ENCODE data around the gene SETX. TPM values are rescaled to one million over a fixed set of nuclear protein-coding genes. Genes with fewer than 3 reads are reported as not detected.

SETX gene
- total and polyA plus RNA-seq, 11 donors = 11.7 to 42.5 (median 27.5) TPM

DNA sequence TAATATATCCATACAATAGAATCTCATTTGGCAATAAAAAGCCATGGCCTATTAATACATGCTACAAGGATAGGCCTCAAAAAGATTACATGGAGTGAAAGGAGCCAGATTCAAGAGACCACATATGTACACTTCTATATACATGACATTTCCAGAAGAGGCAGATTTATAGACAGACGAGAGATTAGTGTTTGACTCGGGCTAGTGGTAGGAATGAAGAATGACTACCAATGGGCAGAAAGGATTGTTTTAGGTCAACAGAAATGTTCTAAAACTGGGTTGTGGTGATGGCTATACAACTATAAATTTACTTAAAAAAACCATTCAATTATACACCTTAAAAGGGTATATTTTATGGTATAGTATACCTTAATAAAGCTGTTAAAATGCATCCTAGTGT lies 41.9 kb downstream of the SETX start:
- Histone ChIP-seq H3K27ac (no peak overlapping the region), H3K36me3 (peaks cover 6 to 95% (median 75%) of the 10 kb centered on the region in 9 donors), H3K27me3 (no peaks in the 10 kb centered on the region), H3K9me3 (peaks cover 0 to 11% (median 0%) of the 10 kb centered on the region in 12 donors), H3K4me1 (peaks cover 0 to 3% (median 0%) of the 10 kb centered on the region in 12 donors), H3K4me3 (no peak overlapping the region)
- DNase-seq = no peak
- TF ChIP-seq CTCF (IDR thresholded peaks at IDR 0.05) = no peak
- TF ChIP-seq POLR2A (IDR thresholded peaks at IDR 0.05) = no peak
- intact Hi-C loops (cut with DNase I) = no loop called here
- 69 to 90% (median 85%) methylated on average over 2 of the region's 2 CpGs for whole genome bisulfite sequencing, 4 donors
- ATAC-seq = no peak

- Histone ChIP-seq H3K27me3 (no peaks in the 10 kb centered on the region), H3K27ac (no peak overlapping the region), H3K9me3 (peaks cover 0 to 12% (median 0%) of the 10 kb centered on the region in 12 donors), H3K4me1 (peaks cover 0 to 3% (median 0%) of the 10 kb centered on the region in 12 donors), H3K36me3 (peaks cover 6 to 95% (median 77%) of the 10 kb centered on the region in 9 donors), H3K4me3 (no peak overlapping the region)
- no peak for ATAC-seq
- TF ChIP-seq POLR2A (IDR thresholded peaks at IDR 0.05) (no peak), CTCF (IDR thresholded peaks at IDR 0.05) (no peak)
- no peak for DNase-seq
- intact Hi-C loops (cut with DNase I) = no loop called here
Measured at GRCh38 chr9:132312426-132312825, 42.4 kb downstream of the SETX start.

DNA sequence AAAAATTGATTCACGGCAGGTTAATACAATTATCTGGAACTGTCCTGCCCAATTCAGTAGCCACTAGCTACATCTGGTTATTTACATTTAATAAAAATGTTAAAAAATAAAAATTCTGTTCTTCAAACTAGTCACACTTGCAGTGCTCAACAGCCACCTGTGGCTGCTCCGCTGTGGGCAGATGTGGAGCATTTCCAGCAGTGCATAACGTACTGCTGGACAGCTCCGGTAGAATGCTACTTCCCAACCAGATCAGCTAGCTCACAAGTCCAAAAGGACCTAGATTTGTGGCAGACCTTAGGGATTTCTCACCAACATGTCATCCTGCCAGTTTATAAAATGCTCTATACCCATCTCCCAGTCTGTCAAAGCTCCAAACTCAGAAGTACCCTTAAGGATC lies 42.8 kb downstream of the SETX start:
- Histone ChIP-seq H3K4me1 (peaks cover 0 to 3% (median 0%) of the 10 kb centered on the region in 12 donors), H3K4me3 (no peak overlapping the region), H3K9me3 (peaks cover 0 to 12% (median 0%) of the 10 kb centered on the region in 12 donors), H3K27ac (no peak overlapping the region), H3K27me3 (no peaks in the 10 kb centered on the region), H3K36me3 (peaks cover 6 to 95% (median 77%) of the 10 kb centered on the region in 9 donors)
- TF ChIP-seq CTCF (IDR thresholded peaks at IDR 0.05) (no peak), POLR2A (IDR thresholded peaks at IDR 0.05) (no peak)
- 78 to 92% (median 84%) methylated on average over 4 of the region's 4 CpGs for WGBS, 4 donors
- no peak for DNase-seq
- intact Hi-C loops (cut with DNase I) = no loop called here
- no peak for ATAC-seq

- 91 to 98% (median 94%) methylated on average over 5 of the region's 5 CpGs for WGBS, 4 donors
- Histone ChIP-seq H3K9me3 (peaks cover 0 to 12% (median 0%) of the 10 kb centered on the region in 12 donors), H3K27me3 (no peaks in the 10 kb centered on the region), H3K4me1 (peaks cover 0 to 3% (median 0%) of the 10 kb centered on the region in 12 donors), H3K36me3 (peaks cover 6 to 99% (median 88%) of the 10 kb centered on the region in 9 donors), H3K27ac (no peak overlapping the region), H3K4me3 (no peak overlapping the region)
- no peak for TF ChIP-seq CTCF (IDR thresholded peaks at IDR 0.05)
- no peak for TF ChIP-seq POLR2A (IDR thresholded peaks at IDR 0.05)
- no peak for DNase-seq
- intact Hi-C loops (cut with DNase I) = no loop called here
- ATAC-seq = no peak
Measured at GRCh38 chr9:132309056-132309455, 45.7 kb downstream of the SETX start.

Measured in heart left ventricle (tissue), 16 donors.